NCI-H2171 (cell line): ENCODE data around the gene PIP4K2A.
"Not testable (repeated sequence)": the region's sequence is repeated elsewhere in the genome, so short reads cannot be mapped to it uniquely, and the experiment has no call there.

Source experiments
- DNase-seq: peaks from one replicate; lab custom pipeline; 2025; lab: John Stamatoyannopoulos, UW

The PIP4K2A gene

GRCh38 chr10:22514414-22514758 is 200.0 kb downstream of the PIP4K2A start:
- not testable (repeated sequence) for DNase-seq

- DNase-seq: not testable (repeated sequence)
Measured at GRCh38 chr10:22513483-22514413, 200.6 kb downstream of the PIP4K2A start.

GRCh38 chr10:22512015-22512414 is 202.4 kb downstream of the PIP4K2A start:
- not testable (repeated sequence) for DNase-seq

- DNase-seq: not testable (repeated sequence)
Measured at GRCh38 chr10:22508214-22508613, 206.2 kb downstream of the PIP4K2A start.

- DNase-seq: no peak
Measured at GRCh38 chr10:22505911-22506685, 208.3 kb downstream of the PIP4K2A start.

- no peak for DNase-seq
Measured at GRCh38 chr10:22504766-22505165, 209.6 kb downstream of the PIP4K2A start.

GRCh38 chr10:22503315-22504088 is 210.9 kb downstream of the PIP4K2A start:
- DNase-seq: no peak

- DNase-seq: no peak
Measured at GRCh38 chr10:22501863-22502262, 212.5 kb downstream of the PIP4K2A start.

GRCh38 chr10:22501413-22501812 is 213.0 kb downstream of the PIP4K2A start:
- DNase-seq: no peak

- DNase-seq: no peak
Measured at GRCh38 chr10:22500656-22501340, 213.6 kb downstream of the PIP4K2A start.

GRCh38 chr10:22499973-22500372 is 214.4 kb downstream of the PIP4K2A start:
- not testable (repeated sequence) for DNase-seq

GRCh38 chr10:22495396-22495795 is 219.0 kb downstream of the PIP4K2A start:
- DNase-seq: no peak

GRCh38 chr10:22494007-22494406 is 220.4 kb downstream of the PIP4K2A start:
- no peak for DNase-seq

- no peak for DNase-seq
Measured at GRCh38 chr10:22491931-22492615, 222.3 kb downstream of the PIP4K2A start.

GRCh38 chr10:22491480-22491879 is 222.9 kb downstream of the PIP4K2A start:
- no peak for DNase-seq

- no peak for DNase-seq
Measured at GRCh38 chr10:22489975-22490374, 224.4 kb downstream of the PIP4K2A start.

- DNase-seq: no peak
Measured at GRCh38 chr10:22489467-22489866, 224.9 kb downstream of the PIP4K2A start.

- DNase-seq: no peak
Measured at GRCh38 chr10:22486431-22486830, 227.9 kb downstream of the PIP4K2A start.
